ENCODE data around the gene CXCL12.

CXCL12 gene

GRCh38 chr10:44358080-44358771 is 26.7 kb downstream of the CXCL12 start:
- no peak for DNase-seq

GRCh38 chr10:44357023-44357540 is 27.8 kb downstream of the CXCL12 start:
- DNase-seq, result no peak

GRCh38 chr10:44356139-44357022 is 28.5 kb downstream of the CXCL12 start:
- DNase-seq, result no peak

GRCh38 chr10:44355630-44356029 is 29.3 kb downstream of the CXCL12 start:
- no peak for DNase-seq

GRCh38 chr10:44354771-44355170 is 30.1 kb downstream of the CXCL12 start:
- no peak for DNase-seq

- DNase-seq, result no peak
Observed at GRCh38 chr10:44353721-44354120, 31.2 kb downstream of the CXCL12 start.

GRCh38 chr10:44353128-44353390 is 31.8 kb downstream of the CXCL12 start:
- DNase-seq, result no peak

- no peak for DNase-seq
Observed at GRCh38 chr10:44352316-44353127, 32.4 kb downstream of the CXCL12 start.

GRCh38 chr10:44348496-44348895 is 36.4 kb downstream of the CXCL12 start:
- no peak for DNase-seq

GRCh38 chr10:44347609-44348400 is 37.1 kb downstream of the CXCL12 start:
- DNase-seq, result no peak

- no peak for DNase-seq
Observed at GRCh38 chr10:44344727-44345126, 40.2 kb downstream of the CXCL12 start.

- no peak for DNase-seq
Observed at GRCh38 chr10:44343843-44344242, 41.1 kb downstream of the CXCL12 start.

- no peak for DNase-seq
Observed at GRCh38 chr10:44341886-44342285, 43.0 kb downstream of the CXCL12 start.

GRCh38 chr10:44340557-44340956 is 44.3 kb downstream of the CXCL12 start:
- DNase-seq, result no peak

- no peak for DNase-seq
Observed at GRCh38 chr10:44339218-44339617, 45.7 kb downstream of the CXCL12 start.

- no peak for DNase-seq
Observed at GRCh38 chr10:44337081-44337480, 47.8 kb downstream of the CXCL12 start.

GRCh38 chr10:44335330-44336021 is 49.4 kb downstream of the CXCL12 start:
- no peak for DNase-seq

- DNase-seq, result no peak
Observed at GRCh38 chr10:44334621-44335184, 50.2 kb downstream of the CXCL12 start.

- DNase-seq, result no peak
Observed at GRCh38 chr10:44334091-44334490, 50.8 kb downstream of the CXCL12 start.

- DNase-seq, result no peak
Observed at GRCh38 chr10:44333511-44333910, 51.4 kb downstream of the CXCL12 start.

GRCh38 chr10:44332465-44332864 is 52.4 kb downstream of the CXCL12 start:
- DNase-seq, result no peak

- no peak for DNase-seq
Observed at GRCh38 chr10:44330431-44330830, 54.5 kb downstream of the CXCL12 start.

All from activated T-cell treated with anti-CD3 and anti-CD28 coated beads, Interleukin-2, amount 50 U/mL, for 1 hour (primary cell).